ENCODE measurements around the gene SETBP1.

Gene SETBP1

DNA sequence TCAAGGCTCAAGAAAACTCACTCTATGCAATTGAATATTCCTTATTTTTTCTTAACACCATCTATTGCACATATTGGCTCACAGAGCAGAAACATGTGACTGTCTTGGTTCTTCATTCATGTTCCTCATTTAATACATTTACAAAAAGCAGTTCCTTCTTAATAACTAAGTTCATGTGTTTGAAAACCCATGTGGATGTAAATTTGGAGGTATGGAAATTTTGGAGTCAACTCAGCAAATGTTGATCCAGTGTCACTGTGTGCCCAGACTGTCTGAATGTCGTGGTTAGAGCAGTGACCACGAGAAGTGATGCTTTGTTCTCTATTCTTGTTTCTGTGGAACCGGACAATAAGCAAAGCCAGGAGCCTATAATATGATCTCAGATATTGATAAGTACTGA is 299.1 kb downstream of the SETBP1 start:
- no peak for DNase-seq (ENCODE audit: low spot score)

- DNase-seq (ENCODE audit: low spot score) = no peak
These were observed 300.4 kb downstream of the SETBP1 start for GRCh38 chr18:44981121-44981520.

DNA sequence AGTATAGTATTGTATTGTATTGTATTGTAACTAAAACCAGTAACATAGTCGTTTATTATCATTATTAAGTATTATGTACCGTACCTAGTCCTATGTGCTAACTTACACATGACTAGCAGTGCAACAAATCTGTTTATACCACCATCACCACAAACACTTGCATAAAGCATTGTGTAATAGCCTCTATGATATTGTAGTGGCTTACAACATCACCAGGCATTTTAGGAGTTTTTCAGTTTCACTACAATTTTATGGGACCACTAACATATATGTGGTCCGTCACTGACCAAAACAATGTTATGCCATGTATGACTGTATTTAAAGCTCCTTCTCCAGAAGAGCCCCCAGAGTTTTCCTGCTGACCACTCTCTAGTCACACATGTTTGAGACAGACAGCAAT is 306.2 kb downstream of the SETBP1 start:
- no peak for DNase-seq (ENCODE audit: low spot score)

DNA sequence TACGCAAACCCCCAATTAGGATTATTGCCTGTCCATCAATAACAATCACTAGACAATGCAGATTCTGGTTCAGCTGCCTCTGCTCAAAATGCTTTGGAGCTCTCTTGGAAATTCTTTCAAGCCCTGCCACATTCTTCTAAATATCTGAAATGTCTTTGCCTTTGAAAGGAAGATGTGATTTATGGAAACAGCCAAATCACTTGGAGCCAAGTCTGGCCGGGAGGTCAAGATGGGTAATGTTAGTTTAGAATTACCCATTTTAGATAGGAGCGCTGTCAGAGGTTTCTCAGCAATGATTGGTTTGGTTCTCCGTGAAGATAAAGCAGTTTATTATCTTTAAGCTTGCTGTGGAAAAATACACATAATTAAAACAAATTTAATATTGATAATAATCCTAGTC is 306.7 kb downstream of the SETBP1 start:
- DNase-seq (ENCODE audit: low spot score) = no peak

- no peak for DNase-seq (ENCODE audit: low spot score)
These were observed 308.3 kb downstream of the SETBP1 start for GRCh38 chr18:44988821-44989587.

DNA sequence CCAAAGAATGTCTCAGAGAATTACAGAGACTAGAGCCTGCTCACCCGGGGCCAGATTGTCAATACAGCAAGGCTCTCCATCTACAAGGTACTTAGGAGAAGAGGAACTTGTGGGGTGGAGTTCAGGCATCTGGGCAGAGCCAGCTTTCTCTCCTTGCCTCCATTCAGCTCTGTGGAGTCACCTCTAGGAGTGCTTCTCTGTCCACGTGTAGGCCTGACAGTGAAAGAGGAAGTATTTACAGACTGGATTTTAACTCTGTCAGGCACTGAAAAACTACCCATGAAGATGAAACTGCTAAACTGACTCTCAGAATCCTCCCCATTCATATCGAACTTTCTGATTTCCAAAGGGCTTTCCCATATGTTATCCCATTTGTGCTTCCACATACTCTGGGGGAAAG is 315.6 kb downstream of the SETBP1 start:
- DNase-seq (ENCODE audit: low spot score) = peak; percentile 36

GRCh38 chr18:44997174-44997573 is 316.5 kb downstream of the SETBP1 start:
- DNase-seq (ENCODE audit: low spot score) = no peak

GRCh38 chr18:44998360-44998759 is 317.7 kb downstream of the SETBP1 start:
- no peak for DNase-seq (ENCODE audit: low spot score)

DNA sequence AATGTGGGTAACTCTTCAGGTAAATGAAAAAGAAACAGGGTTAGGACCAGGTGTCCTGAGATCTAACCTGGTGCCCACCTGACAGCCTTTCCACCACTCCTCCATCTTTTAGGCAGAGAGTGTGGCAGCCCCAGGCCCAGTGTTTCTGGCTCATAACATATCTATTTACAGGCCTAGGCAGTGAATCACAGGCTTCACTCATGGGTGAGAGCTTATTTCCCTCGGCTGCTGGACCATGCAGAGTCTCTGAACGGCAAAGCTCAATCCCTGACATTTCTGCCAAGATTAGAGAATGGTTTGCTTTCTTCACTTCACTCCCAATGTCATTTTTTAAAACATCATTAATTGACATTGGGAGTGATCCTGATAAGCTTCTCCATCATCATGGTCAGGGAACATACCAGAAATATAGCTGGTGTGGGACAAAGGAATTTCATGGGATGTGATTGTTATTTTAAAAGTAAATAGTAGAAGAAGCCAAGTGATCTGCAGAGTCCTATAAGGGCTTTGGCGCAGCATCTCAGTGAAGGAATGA is 323.9 kb downstream of the SETBP1 start:
- DNase-seq (ENCODE audit: low spot score) = no peak

GRCh38 chr18:45006934-45007333 is 326.2 kb downstream of the SETBP1 start:
- no peak for DNase-seq (ENCODE audit: low spot score)

DNA sequence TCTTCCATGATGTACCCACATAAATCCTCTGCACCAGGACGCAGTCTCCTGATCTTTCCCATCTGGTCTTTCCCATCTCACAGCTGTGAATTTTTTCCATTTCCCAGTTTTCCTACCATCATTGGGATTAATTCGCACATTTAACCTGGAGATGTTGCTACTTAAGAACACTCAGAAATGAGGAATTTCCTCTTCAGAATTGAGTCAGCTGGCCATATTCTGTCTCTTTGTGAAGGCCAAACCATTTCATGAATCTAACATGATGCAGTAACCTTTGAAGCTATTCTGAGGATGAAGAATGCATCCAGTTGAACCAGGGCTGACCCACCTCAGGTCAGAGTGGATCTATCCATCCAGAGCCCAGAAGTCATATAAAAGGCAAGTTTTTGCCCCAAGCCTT is 326.8 kb downstream of the SETBP1 start:
- DNase-seq (ENCODE audit: low spot score) = no peak

DNA sequence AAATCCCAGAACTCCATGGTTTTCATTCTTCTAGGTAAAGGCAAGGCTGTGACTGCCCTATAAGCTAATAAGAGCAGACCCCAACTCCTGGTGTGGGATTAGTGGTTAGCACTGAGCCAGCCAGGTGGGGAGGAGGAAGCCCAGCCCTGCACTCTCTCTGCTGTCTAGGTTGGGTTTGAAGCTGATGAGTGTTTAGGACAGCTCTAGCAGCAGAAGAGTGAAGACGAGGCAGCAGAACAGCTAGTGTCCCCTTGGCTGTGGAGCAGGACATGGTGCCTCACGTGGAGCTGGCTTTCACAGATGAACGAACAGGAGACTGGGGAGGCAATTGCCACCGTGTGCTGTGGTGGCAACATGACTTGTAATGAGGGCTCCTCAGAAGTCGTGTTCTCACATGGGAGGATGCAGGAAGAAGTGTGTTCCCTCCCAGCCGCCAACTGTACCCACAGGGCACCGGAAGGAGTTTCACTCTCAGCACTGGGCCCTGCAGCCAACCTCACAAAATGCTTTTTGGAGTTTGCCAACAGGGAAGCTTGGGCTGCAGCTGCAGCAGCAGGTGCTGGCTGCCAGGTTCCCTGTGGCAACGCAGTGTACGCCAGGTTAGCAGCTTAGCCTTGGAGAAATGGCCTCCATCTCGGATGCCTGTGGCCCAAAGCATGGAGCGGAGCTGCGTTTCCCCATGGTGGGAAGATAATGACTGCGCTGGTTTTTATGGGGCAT is 328.2 kb downstream of the SETBP1 start:
- no peak for DNase-seq (ENCODE audit: low spot score)

GRCh38 chr18:45009756-45010155 is 329.1 kb downstream of the SETBP1 start:
- DNase-seq (ENCODE audit: low spot score) = no peak

- no peak for DNase-seq (ENCODE audit: low spot score)
These were observed 331.6 kb downstream of the SETBP1 start for GRCh38 chr18:45012286-45012685.

- no peak for DNase-seq (ENCODE audit: low spot score)
These were observed 333.4 kb downstream of the SETBP1 start for GRCh38 chr18:45014047-45014501.

GRCh38 chr18:45015788-45016128 is 335.1 kb downstream of the SETBP1 start:
- DNase-seq (ENCODE audit: low spot score) = no peak

- DNase-seq (ENCODE audit: low spot score) = no peak
These were observed 338.8 kb downstream of the SETBP1 start for GRCh38 chr18:45019469-45019868.

- DNase-seq (ENCODE audit: low spot score) = no peak
These were observed 342.8 kb downstream of the SETBP1 start for GRCh38 chr18:45023519-45023918.

- peak; percentile 6 for DNase-seq (ENCODE audit: low spot score)
These were observed 343.8 kb downstream of the SETBP1 start for GRCh38 chr18:45024357-45025088.

DNA sequence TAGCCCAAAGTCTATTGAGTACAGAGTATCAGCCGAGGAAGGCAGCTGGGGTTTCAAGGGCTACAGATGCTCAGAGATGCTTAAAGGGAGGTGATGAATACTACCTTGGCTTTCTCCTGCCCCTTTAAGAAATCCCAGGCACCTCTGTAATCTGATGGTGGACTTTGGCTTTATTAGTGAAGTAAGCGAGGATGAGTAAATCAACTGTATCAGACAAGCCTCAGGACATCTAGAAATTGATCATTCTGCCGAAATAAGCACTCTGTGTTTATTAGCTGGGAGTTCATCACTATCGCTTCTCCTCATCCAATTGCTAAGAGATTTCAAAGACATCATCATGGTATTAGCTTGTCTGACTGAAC is 344.4 kb downstream of the SETBP1 start:
- no peak for DNase-seq (ENCODE audit: low spot score)

GRCh38 chr18:45026162-45026561 is 345.5 kb downstream of the SETBP1 start:
- DNase-seq (ENCODE audit: low spot score) = peak; percentile 5

DNA sequence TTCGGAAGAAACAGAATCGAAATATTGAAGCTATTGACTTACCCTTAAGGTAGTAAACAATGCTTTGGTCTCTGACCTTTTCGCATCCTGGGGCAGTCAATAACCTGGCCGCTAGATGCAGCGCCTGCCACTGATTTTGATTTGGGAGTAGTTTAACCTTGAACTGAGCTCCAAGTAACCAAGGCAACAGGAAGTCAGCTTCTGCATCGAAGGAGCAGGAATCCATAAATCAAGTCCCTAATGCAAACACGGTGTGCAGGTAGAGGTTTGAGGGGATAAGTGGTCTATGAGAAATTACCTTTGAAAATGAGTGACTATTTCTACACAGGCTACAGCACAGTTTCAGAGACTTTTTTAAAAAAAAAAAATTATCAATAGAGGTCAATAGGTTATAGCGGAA is 353.5 kb downstream of the SETBP1 start:
- DNase-seq (ENCODE audit: low spot score) = no peak

- no peak for DNase-seq (ENCODE audit: low spot score)
These were observed 356.9 kb downstream of the SETBP1 start for GRCh38 chr18:45037618-45038017.
